Thyroid gland (tissue), 4 donors: ENCODE results near the gene RIPK4. TPM values are rescaled to one million over a fixed set of nuclear protein-coding genes. Genes with fewer than 3 reads are reported as not detected.
"Not testable (repeated sequence)": the region's sequence is repeated elsewhere in the genome, so short reads cannot be mapped to it uniquely, and the experiment has no call there.

Source experiments
- DNase-seq, 2 donors: peaks; one replicate each; pipeline ENCODE4 v3.0.0-alpha.2; 2019
- H3K27ac ChIP-seq, 3 donors: fragments of 200-600 bp; sonication (generic); 1 replicate in 2 of 3; 2 replicates in 1 of 3; pipeline ENCODE4 v1.5.1; 2016 to 2019; ENCODE audit warnings: mild to moderate bottlenecking in 1 of 3, moderate library complexity in 1 of 3
- H3K27me3 ChIP-seq: fragments of 200-600 bp; sonication (generic); one replicate; pipeline ENCODE4 v1.5.1; 2019
- H3K36me3 ChIP-seq, 2 donors: fragments of 200-600 bp; sonication (generic); one replicate each; pipeline ENCODE4 v1.5.1; 2016 to 2019
- H3K4me1 ChIP-seq, 2 donors: fragments of 200-600 bp; sonication (generic); one replicate each; pipeline ENCODE4 v1.5.1; 2017 to 2019
- H3K4me3 ChIP-seq, 3 donors: fragments of 200-600 bp; sonication (generic); replicated peaks in 1 of 3; 1 replicate in 2 of 3; 2 replicates in 1 of 3; pipeline ENCODE4 v1.5.1; 2016; ENCODE audit warnings: mild to moderate bottlenecking in 1 of 3
- H3K9me3 ChIP-seq: fragments of 200-600 bp; sonication (generic); one replicate; pipeline ENCODE4 v1.5.1; 2017
- POLR2A ChIP-seq, 2 donors: fragments of 450-650 bp; IDR thresholded peaks; one replicate each; pipeline ENCODE4 v1.6.1; 2017; ENCODE audit warnings: antibody characterized with exemption in 2 of 2, mild to moderate bottlenecking in 2 of 2, moderate library complexity in 1 of 2
- WGBS, 2 donors: methylation state at CpG; one replicate each; pipeline ENCODE4 v1.1.5; 2017; 5-methylcytosine and 5-hydroxymethylcytosine counted together
- intact Hi-C: fragments of 100-400 bp; cut with DNase I; formaldehyde crosslinking; loops from one replicate; pipeline ENCODE4 v1.15.1; 2023
- total RNA-seq, 4 donors: library from RNA; depleted of rRNA; stranded (reverse); fragments of >200 nt; gene quantifications; one replicate each; pipeline ENCODE4 v1.2.3, GENCODE V29; 2016
- TF ChIP-seq, protein P1 (sequence below), 6 experiments: fragments of 200-600 bp in 3 of 6; fragments of 450-650 bp in 3 of 6; sonication (generic) in 3 of 6; IDR thresholded peaks; one replicate each; pipeline ENCODE4 v1.5.1; 2016 to 2019; ENCODE audit warnings: antibody characterized with exemption in 6 of 6, mild to moderate bottlenecking in 2 of 6, inconsistent platforms in 1 of 6, moderate library complexity in 1 of 6

Gene RIPK4
- total RNA-seq, 4 donors from 2014 or later: 15.3 to 24.7 (median 22.6) TPM

DNA sequence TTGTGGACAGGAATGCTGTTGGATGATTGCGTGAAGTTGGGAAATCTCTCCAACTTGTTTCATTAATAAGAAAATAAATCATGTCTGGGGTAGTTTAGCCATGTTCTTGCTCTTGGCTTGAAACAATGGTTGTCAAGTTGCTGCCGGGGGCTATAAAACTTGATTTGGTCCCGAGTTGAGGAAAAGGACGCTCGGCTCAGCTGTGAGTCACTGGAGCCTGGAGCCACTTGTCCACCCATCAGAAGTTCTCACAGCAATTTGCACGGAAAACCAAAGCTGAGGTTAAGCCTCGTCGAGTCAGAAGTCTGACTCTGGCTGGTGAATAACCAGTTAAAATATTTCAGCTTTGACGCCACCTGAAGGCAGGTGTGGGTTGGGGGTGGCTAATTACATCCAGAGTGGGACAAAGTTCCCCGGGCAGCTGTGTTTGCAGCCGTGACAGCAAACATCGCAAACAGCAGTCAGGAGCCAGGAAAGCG lies 19.7 kb upstream of the RIPK4 start:
- WGBS, 2 donors: 33 to 36% methylated on average over 12 to 13 of the region's 13 CpGs
- no peaks in the 10 kb centered on the region for H3K27me3 ChIP-seq
- no peak overlapping the region for H3K4me3 ChIP-seq
- peak overlapping the region in 2 of 3 donors; percentile 33 to 71 for H3K27ac ChIP-seq
- H3K9me3 ChIP-seq: no peaks in the 10 kb centered on the region
- H3K36me3 ChIP-seq: no peaks in the 10 kb centered on the region
- TF ChIP-seq POLR2A (IDR thresholded peaks at IDR 0.05): no peak
- TF ChIP-seq, protein P1, sequence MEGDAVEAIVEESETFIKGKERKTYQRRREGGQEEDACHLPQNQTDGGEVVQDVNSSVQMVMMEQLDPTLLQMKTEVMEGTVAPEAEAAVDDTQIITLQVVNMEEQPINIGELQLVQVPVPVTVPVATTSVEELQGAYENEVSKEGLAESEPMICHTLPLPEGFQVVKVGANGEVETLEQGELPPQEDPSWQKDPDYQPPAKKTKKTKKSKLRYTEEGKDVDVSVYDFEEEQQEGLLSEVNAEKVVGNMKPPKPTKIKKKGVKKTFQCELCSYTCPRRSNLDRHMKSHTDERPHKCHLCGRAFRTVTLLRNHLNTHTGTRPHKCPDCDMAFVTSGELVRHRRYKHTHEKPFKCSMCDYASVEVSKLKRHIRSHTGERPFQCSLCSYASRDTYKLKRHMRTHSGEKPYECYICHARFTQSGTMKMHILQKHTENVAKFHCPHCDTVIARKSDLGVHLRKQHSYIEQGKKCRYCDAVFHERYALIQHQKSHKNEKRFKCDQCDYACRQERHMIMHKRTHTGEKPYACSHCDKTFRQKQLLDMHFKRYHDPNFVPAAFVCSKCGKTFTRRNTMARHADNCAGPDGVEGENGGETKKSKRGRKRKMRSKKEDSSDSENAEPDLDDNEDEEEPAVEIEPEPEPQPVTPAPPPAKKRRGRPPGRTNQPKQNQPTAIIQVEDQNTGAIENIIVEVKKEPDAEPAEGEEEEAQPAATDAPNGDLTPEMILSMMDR (IDR thresholded peaks at IDR 0.05): no peak
- H3K4me1 ChIP-seq: peaks cover 12% of the 10 kb centered on the region in 2 donors
- intact Hi-C loops: no loop called here
- peak; percentile 49 to 59 for DNase-seq

DNA sequence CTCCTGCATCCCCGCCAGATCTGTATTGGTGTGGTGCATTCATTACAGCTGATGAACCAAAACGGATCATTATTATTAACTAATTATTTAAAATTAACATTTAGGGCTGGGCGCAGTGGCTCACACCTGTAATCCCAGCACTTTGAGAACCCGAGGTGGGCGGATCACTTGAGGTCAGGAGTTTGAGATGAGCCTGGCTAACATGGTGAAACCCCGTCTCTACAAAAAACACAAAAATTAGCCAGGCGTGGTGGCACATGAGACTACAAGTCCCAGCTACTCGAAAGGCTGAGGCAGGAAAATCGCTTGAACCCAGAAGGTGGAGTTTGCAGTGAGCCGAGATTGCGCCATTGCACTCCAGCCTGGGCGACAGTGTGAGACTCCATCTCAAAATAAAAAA lies 18.4 kb upstream of the RIPK4 start:
- Histone ChIP-seq H3K4me1 (peaks cover 12% of the 10 kb centered on the region in 2 donors), H3K27ac (peak overlapping the region in 2 of 3 donors; percentile 15 to 53)
- peak; percentile 83 for DNase-seq
- WGBS, 2 donors: 45 to 47% methylated on average over 12 of the region's 12 CpGs
- H3K36me3 ChIP-seq, H3K27me3 ChIP-seq, intact Hi-C loops, H3K4me3 ChIP-seq, H3K9me3 ChIP-seq: not testable (repeated sequence)

DNA sequence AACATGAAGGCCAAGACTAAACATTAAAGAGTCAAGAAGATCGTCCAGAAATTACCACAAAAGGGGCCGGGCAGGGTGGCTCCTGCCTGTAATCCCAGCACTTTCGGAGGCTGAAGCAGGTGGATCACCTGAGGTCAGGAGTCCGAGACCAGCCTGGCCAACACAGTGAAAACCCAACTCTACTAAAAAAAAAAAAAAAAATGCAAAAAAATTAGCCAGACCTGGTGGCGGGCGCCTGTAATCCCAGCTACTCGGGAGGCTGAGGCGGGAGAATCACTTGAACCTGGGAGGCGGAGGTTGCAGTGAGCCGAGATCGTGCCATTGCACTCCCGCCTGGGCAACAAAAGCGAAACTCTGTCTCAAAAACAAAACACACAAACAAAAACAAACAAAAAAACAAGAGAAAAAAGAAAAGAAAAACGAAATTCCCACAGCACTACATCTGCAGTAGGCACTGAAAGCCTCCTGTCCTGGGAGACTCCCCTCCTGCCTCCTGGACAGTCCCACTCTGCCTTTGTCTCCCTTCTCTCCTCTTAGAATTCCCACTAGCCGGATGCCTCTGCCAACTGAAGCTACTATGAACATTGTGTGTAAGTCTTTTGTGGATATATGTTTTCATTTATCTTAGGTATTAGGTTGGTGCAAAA lies 17.7 kb upstream of the RIPK4 start:
- Histone ChIP-seq H3K4me1 (peaks cover 12% of the 10 kb centered on the region in 2 donors), H3K27me3 (no peaks in the 10 kb centered on the region), H3K4me3 (no peak overlapping the region), H3K9me3 (no peaks in the 10 kb centered on the region), H3K27ac (peak overlapping the region in 1 of 3 donors; percentile 36), H3K36me3 (no peaks in the 10 kb centered on the region)
- no peak for DNase-seq
- TF ChIP-seq, protein P1 (IDR thresholded peaks at IDR 0.05): no peak
- no peak for TF ChIP-seq POLR2A (IDR thresholded peaks at IDR 0.05)
- intact Hi-C loops: no loop called here
- WGBS, 2 donors: 92% methylated on average over 15 of the region's 15 CpGs

DNA sequence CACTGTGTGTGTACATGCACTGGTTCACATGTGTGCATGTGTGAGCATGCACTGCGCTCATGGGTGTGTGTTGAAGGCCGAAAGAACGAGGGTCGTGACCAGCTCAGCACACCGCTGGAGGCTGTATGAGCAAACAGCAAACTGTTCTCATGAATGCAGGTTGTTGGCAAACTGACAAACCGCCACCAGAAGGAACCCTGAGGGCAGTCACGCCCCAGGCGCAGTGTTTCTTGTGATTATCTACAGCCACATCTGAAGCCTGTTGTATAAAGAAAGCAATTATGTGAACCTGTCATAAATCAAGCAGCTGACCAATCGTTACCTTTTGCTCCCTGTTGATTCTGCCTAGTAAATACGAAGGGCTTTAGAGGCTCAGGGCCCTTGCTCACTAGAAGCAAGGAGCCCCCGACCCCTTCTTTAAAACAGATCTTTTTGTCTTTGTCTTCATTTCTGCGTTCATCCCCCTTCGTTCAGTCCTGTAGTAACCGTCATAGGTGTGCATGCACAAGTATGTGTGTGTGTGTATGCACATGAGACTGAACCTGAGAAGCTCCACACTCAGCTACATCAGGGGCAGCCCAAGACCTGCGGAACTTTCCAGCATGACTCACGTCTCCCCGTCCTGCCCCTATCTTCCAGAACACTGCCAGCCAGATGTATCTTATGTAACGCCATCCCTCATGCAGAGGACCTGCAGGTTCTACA lies 16.8 kb upstream of the RIPK4 start:
- intact Hi-C loops: no loop called here
- DNase-seq: peak; percentile 64 to 65
- Histone ChIP-seq H3K4me1 (peaks cover 12% of the 10 kb centered on the region in 2 donors), H3K27ac (no peak overlapping the region), H3K36me3 (no peaks in the 10 kb centered on the region), H3K9me3 (no peaks in the 10 kb centered on the region), H3K27me3 (no peaks in the 10 kb centered on the region), H3K4me3 (no peak overlapping the region)
- 55 to 76% methylated on average over 18 of the region's 18 CpGs for WGBS, 2 donors
- TF ChIP-seq POLR2A (IDR thresholded peaks at IDR 0.05): no peak
- TF ChIP-seq, protein P1 (IDR thresholded peaks at IDR 0.05): no peak

DNA sequence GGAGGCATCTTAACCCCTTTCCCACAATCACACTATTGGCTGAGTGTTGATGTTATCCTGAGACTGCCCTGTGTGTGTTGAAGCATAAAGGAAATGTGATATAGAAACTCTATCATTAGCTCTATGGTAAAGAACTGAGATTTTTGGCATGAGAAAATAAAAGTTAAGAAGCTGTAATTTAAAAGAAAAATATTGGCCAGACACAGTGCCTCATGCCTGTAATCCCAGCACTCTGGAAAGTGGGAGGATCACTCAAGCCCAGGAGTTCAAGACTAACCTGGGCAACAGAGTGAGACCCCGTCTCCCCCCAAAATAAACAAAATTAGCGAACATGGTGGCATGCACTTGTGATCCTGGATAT lies 14.2 kb upstream of the RIPK4 start:
- TF ChIP-seq, protein P1 (IDR thresholded peaks at IDR 0.05): no peak
- TF ChIP-seq POLR2A (IDR thresholded peaks at IDR 0.05): no peak
- Histone ChIP-seq H3K4me1 (peaks cover 19 to 22% of the 10 kb centered on the region in 2 donors), H3K27me3 (no peaks in the 10 kb centered on the region), H3K4me3 (no peak overlapping the region), H3K27ac (no peak overlapping the region), H3K9me3 (no peaks in the 10 kb centered on the region), H3K36me3 (no peaks in the 10 kb centered on the region)
- DNase-seq: no peak
- WGBS, 2 donors: 56 to 69% methylated on average over 2 of the region's 2 CpGs
- intact Hi-C loops: loop anchor here (2.0 kb wide), 1 partner anchor 168 kb away; no protein-coding TSS in a partner anchor
